Stomach (tissue), 4 donors: ENCODE data around the gene CUX1.

ENCODE experiments used
- CTCF ChIP-seq, 7 experiments: fragments of 450-650 bp in 4 of 7; fragments of 200-600 bp in 3 of 7; sonication (generic) in 3 of 7; IDR thresholded peaks; one replicate each; pipeline ENCODE4 v1.5.1; 2016 to 2019; ENCODE audit warnings: antibody characterized with exemption in 7 of 7, control low read depth in 2 of 7, mild to moderate bottlenecking in 1 of 7
- EP300 ChIP-seq: sonication (generic); formaldehyde crosslinking; IDR thresholded peaks from one replicate; pipeline ENCODE4 v1.6.1; 2017; ENCODE audit warnings: antibody characterized with exemption
- POLR2AphosphoS5 ChIP-seq, 3 donors: sonication (generic); formaldehyde crosslinking; IDR thresholded peaks; one replicate each; pipeline ENCODE4 v1.6.1; 2016; ENCODE audit warnings: antibody characterized with exemption in 3 of 3

DNA sequence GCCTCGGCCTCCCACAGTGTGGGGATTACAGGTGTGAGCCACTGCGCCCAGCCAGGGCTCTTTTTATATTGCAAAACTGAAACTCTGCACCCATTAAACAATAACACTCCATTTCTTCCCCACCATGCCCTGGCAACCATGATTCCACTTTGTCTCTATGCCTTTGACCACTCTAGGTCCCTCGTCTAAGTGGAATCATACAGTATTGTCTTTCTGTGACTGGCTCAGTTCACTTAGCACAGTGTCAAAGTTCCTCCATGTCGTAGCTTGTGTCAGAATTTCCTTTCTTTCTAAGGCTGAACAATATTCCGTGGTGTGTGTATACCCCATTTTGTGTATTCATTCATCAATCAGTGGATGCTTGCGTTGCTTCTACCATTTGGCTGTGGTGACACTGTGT, 46.2 kb downstream of the CUX1 start:
- TF ChIP-seq EP300 = no peak
- TF ChIP-seq POLR2AphosphoS5 (IDR thresholded peaks at IDR 0.05) = no peak
- TF ChIP-seq CTCF (IDR thresholded peaks at IDR 0.05) = no peak
